ENCODE results near the gene ITGB3. TPM values are rescaled to one million over a fixed set of nuclear protein-coding genes. Genes with fewer than 3 reads are reported as not detected.

The ITGB3 gene
- total and polyA plus RNA-seq, 3 donors from 2014 or later: 6.9 to 10.3 (median 7.6) TPM

- H3K36me3 ChIP-seq (ENCODE audit: low read depth, missing control alignments): no peaks in the 10 kb centered on the region
- TF ChIP-seq POLR2A (IDR thresholded peaks at IDR 0.05) (no peak), CTCF (IDR thresholded peaks at IDR 0.05) (no peak)
- no peak overlapping the region for H3K4me3 ChIP-seq
- H3K4me1 ChIP-seq: no peaks in the 10 kb centered on the region
- DNase-seq: no peak
- H3K9me3 ChIP-seq: no peaks in the 10 kb centered on the region
- H3K27ac ChIP-seq: no peak overlapping the region
- intact Hi-C loops (cut with DNase I; ENCODE audit: low total_unique reads): no loop called here
- H3K27me3 ChIP-seq: no peaks in the 10 kb centered on the region
Observed at GRCh38 chr17:47332287-47332686, 78.7 kb downstream of the ITGB3 start.

- Histone ChIP-seq H3K36me3 (ENCODE audit: low read depth, missing control alignments) (no peaks in the 10 kb centered on the region), H3K4me3 (no peak overlapping the region), H3K4me1 (no peaks in the 10 kb centered on the region), H3K27ac (no peak overlapping the region), H3K27me3 (no peaks in the 10 kb centered on the region), H3K9me3 (no peaks in the 10 kb centered on the region)
- WGBS, 2 donors: 80 to 87% methylated on average over 4 of the region's 4 CpGs
- intact Hi-C loops (cut with DNase I; ENCODE audit: low total_unique reads): no loop called here
- TF ChIP-seq POLR2A (IDR thresholded peaks at IDR 0.05) (no peak), CTCF (IDR thresholded peaks at IDR 0.05) (no peak)
- DNase-seq: no peak
Observed at GRCh38 chr17:47335101-47335936, 81.7 kb downstream of the ITGB3 start.

GRCh38 chr17:47338026-47338425 lies 84.4 kb downstream of the ITGB3 start:
- Histone ChIP-seq H3K4me1 (no peaks in the 10 kb centered on the region), H3K27me3 (no peaks in the 10 kb centered on the region), H3K27ac (no peak overlapping the region), H3K4me3 (no peak overlapping the region), H3K9me3 (no peaks in the 10 kb centered on the region), H3K36me3 (ENCODE audit: low read depth, missing control alignments) (no peaks in the 10 kb centered on the region)
- DNase-seq: no peak
- intact Hi-C loops (cut with DNase I; ENCODE audit: low total_unique reads): no loop called here
- TF ChIP-seq CTCF (IDR thresholded peaks at IDR 0.05) (no peak), POLR2A (IDR thresholded peaks at IDR 0.05) (no peak)
- 97 to 98% methylated on average over 3 of the region's 3 CpGs for WGBS, 2 donors

- Histone ChIP-seq H3K4me1 (no peaks in the 10 kb centered on the region), H3K27ac (no peak overlapping the region), H3K36me3 (ENCODE audit: low read depth, missing control alignments) (no peaks in the 10 kb centered on the region), H3K4me3 (no peak overlapping the region), H3K9me3 (no peaks in the 10 kb centered on the region), H3K27me3 (no peaks in the 10 kb centered on the region)
- DNase-seq: no peak
- TF ChIP-seq CTCF (IDR thresholded peaks at IDR 0.05) (no peak), POLR2A (IDR thresholded peaks at IDR 0.05) (no peak)
- intact Hi-C loops (cut with DNase I; ENCODE audit: low total_unique reads): no loop called here
- 86 to 88% methylated on average over 1 of the region's 1 CpG for WGBS, 2 donors
Observed at GRCh38 chr17:47352848-47353247, 99.2 kb downstream of the ITGB3 start.

- Histone ChIP-seq H3K4me1 (no peaks in the 10 kb centered on the region), H3K9me3 (no peaks in the 10 kb centered on the region), H3K36me3 (ENCODE audit: low read depth, missing control alignments) (no peaks in the 10 kb centered on the region), H3K4me3 (no peak overlapping the region), H3K27ac (no peak overlapping the region), H3K27me3 (no peaks in the 10 kb centered on the region)
- DNase-seq: no peak
- intact Hi-C loops (cut with DNase I; ENCODE audit: low total_unique reads): no loop called here
- TF ChIP-seq POLR2A (IDR thresholded peaks at IDR 0.05) (no peak), CTCF (IDR thresholded peaks at IDR 0.05) (no peak)
- 69% methylated on average over 1 of the region's 1 CpG for WGBS, 2 donors
Observed at GRCh38 chr17:47358652-47359051, 105.0 kb downstream of the ITGB3 start.
